ENCODE data around the gene LAMA3. TPM values are rescaled to one million over a fixed set of nuclear protein-coding genes. Genes with fewer than 3 reads are reported as not detected.
"Not testable (repeated sequence)": the region's sequence is repeated elsewhere in the genome, so short reads cannot be mapped to it uniquely, and the experiment has no call there.

LAMA3 gene
- total RNA-seq, 1 experiment from 2014 or later, result 5.6 TPM

DNA sequence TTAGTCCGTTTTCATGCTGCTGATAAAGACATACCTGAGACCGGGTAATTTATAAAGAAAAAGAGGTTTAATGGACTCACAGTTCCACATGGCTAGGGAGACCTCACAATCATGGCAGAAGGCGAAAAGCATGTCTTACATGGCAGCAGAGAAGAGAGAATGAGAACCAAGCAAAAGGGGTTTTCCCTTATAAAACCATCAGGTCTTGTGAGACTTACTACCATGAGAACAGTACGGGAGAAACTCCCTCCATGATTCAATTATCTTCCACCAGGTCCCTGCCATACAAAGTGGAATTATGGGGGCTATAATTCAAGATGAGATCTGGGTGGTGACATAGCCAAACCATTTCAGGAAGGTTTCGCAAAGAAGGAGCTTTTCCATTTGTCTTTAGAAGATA is 44.0 kb downstream of the LAMA3 start:
- intact Hi-C loops (cut with micrococcal nuclease); H3K9me3 ChIP-seq (ENCODE audit: control insufficient read depth in 1 of 2, insufficient read depth in 1 of 2, low read depth in 1 of 2, low read length in 2 of 2); H3K36me3 ChIP-seq (ENCODE audit: control insufficient read depth in 1 of 2, insufficient read depth in 2 of 2, low read length in 2 of 2); H3K27me3 ChIP-seq (ENCODE audit: insufficient read depth, low read length); POLR2A ChIA-PET; H3K9ac ChIP-seq (ENCODE audit: low read length); H4K20me1 ChIP-seq (ENCODE audit: insufficient read depth); BruUV-seq (replicated peaks); H3K4me2 ChIP-seq (ENCODE audit: low read length); H3K9me2 ChIP-seq (ENCODE audit: insufficient read depth); H3K4me3 ChIP-seq (replicated peaks in 1 of 2; ENCODE audit: low read depth in 1 of 2, low read length in 2 of 2); ATAC-seq; H3K27ac ChIP-seq (ENCODE audit: low read depth, low read length); CTCF ChIA-PET; DNase-seq (ENCODE audit: low read depth, low spot score); H3K4me1 ChIP-seq (ENCODE audit: control insufficient read depth in 1 of 2, insufficient read depth in 2 of 2, low read length in 2 of 2); H2AFZ ChIP-seq (ENCODE audit: low read depth, low read length, poor library complexity, severe bottlenecking); H3K79me2 ChIP-seq (ENCODE audit: insufficient read depth, low read length): not testable (repeated sequence)
- RAD21 ChIA-PET (ENCODE audit: low non-redundant PET in 1 of 2, low total read pairs in 2 of 2, uncharacterized antibody in 2 of 2, unreplicated experiment in 2 of 2), result interaction anchor here in 1 of 2 experiments (0.6 kb wide), 1 partner anchor 15 kb away, joined by 3 read pairs; no protein-coding TSS in a partner anchor

DNA sequence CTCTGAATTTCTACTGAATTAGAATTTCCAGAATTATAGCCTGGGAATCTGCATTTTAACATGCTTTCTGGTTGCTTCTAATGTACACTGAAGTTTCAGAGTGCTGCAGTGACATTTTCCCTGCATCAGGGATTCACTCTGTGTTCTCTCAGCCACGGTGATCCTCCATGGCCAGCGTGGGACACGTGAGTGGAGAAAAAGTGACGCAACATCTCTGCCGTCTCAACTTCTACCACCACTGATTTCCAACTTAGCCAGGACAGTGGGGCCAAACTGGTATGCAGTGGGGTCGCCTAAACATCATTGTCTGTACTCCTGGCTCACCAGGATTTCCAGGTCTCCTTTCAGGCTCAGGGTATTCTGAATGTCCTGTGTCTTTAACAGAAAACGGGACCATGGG is 44.6 kb downstream of the LAMA3 start:
- Histone ChIP-seq H3K27me3 (ENCODE audit: insufficient read depth, low read length) (no peaks in the 10 kb centered on the region), H3K9me3 (ENCODE audit: control insufficient read depth in 1 of 2, insufficient read depth in 1 of 2, low read depth in 1 of 2, low read length in 2 of 2) (no peaks in the 10 kb centered on the region), H3K9ac (ENCODE audit: low read length) (no peak overlapping the region), H3K36me3 (ENCODE audit: control insufficient read depth in 1 of 2, insufficient read depth in 2 of 2, low read length in 2 of 2) (no peaks in the 10 kb centered on the region), H4K20me1 (ENCODE audit: insufficient read depth) (no peaks in the 10 kb centered on the region), H3K79me2 (ENCODE audit: insufficient read depth, low read length) (no peaks in the 10 kb centered on the region), H3K4me1 (ENCODE audit: control insufficient read depth in 1 of 2, insufficient read depth in 2 of 2, low read length in 2 of 2) (no peaks in the 10 kb centered on the region), H2AFZ (ENCODE audit: low read depth, low read length, poor library complexity, severe bottlenecking) (no peak overlapping the region), H3K9me2 (ENCODE audit: insufficient read depth) (no peaks in the 10 kb centered on the region), H3K4me2 (ENCODE audit: low read length) (no peak overlapping the region), H3K27ac (ENCODE audit: low read depth, low read length) (no peak overlapping the region), H3K4me3 (replicated peaks in 1 of 2; ENCODE audit: low read depth in 1 of 2, low read length in 2 of 2) (no peak overlapping the region)
- BruUV-seq (replicated peaks), result no TSS peak
- DNase-seq (ENCODE audit: low read depth, low spot score) (no peak), ATAC-seq (no peak)
- ChIA-PET RAD21 (ENCODE audit: low non-redundant PET in 1 of 2, low total read pairs in 2 of 2, uncharacterized antibody in 2 of 2, unreplicated experiment in 2 of 2) (no interaction called here), CTCF (no interaction called here), POLR2A (no interaction called here)
- intact Hi-C loops (cut with micrococcal nuclease), result no loop called here
- TF ChIP-seq SRF (IDR thresholded peaks at IDR 0.05; ENCODE audit: low read depth) (no peak), EZH2 (IDR thresholded peaks at IDR 0.05) (no peak), CEBPB (IDR thresholded peaks at IDR 0.05; ENCODE audit: low read depth) (no peak), FOSL1 (IDR thresholded peaks at IDR 0.05; ENCODE audit: low read depth) (no peak), RAD21 (IDR thresholded peaks at IDR 0.05; ENCODE audit: low read depth) (no peak), YY1 (IDR thresholded peaks at IDR 0.05; ENCODE audit: extremely low read depth, insufficient replicate concordance, low read depth, low read length) (no peak), POLR2A (IDR thresholded peaks at IDR 0.05; ENCODE audit: borderline replicate concordance, extremely low read depth, insufficient read depth, insufficient read length) (no peak), EZH2phosphoT487 (IDR thresholded peaks at IDR 0.05; ENCODE audit: borderline replicate concordance) (no peak)
- TF ChIP-seq, protein P1, sequence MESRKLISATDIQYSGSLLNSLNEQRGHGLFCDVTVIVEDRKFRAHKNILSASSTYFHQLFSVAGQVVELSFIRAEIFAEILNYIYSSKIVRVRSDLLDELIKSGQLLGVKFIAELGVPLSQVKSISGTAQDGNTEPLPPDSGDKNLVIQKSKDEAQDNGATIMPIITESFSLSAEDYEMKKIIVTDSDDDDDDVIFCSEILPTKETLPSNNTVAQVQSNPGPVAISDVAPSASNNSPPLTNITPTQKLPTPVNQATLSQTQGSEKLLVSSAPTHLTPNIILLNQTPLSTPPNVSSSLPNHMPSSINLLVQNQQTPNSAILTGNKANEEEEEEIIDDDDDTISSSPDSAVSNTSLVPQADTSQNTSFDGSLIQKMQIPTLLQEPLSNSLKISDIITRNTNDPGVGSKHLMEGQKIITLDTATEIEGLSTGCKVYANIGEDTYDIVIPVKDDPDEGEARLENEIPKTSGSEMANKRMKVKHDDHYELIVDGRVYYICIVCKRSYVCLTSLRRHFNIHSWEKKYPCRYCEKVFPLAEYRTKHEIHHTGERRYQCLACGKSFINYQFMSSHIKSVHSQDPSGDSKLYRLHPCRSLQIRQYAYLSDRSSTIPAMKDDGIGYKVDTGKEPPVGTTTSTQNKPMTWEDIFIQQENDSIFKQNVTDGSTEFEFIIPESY (IDR thresholded peaks at IDR 0.05; ENCODE audit: extremely low read depth, insufficient replicate concordance, low read length), result no peak
- TF ChIP-seq, protein P2, sequence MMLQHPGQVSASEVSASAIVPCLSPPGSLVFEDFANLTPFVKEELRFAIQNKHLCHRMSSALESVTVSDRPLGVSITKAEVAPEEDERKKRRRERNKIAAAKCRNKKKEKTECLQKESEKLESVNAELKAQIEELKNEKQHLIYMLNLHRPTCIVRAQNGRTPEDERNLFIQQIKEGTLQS (IDR thresholded peaks at IDR 0.05), result no peak

Measured in HCT116 (cell line).